AG08395 (cell line): ENCODE measurements around the gene ZNF606.

ENCODE experiments used
- DNase-seq: peaks from one replicate; pipeline ENCODE4 v3.0.0; 2012; ENCODE audit warnings: mixed read lengths, low spot score

The ZNF606 gene

GRCh38 chr19:58002384-58003173 lies at the start of gene ZNF606:
TSS of gene ZNF606 (minus strand) at chr19:58002820. CDS start at chr19:58001319, 1,501 bp downstream.
- peak; percentile 94 for DNase-seq

- DNase-seq, result no peak
Measured at GRCh38 chr19:58052256-58052655, 49.6 kb upstream of the ZNF606 start.

DNA sequence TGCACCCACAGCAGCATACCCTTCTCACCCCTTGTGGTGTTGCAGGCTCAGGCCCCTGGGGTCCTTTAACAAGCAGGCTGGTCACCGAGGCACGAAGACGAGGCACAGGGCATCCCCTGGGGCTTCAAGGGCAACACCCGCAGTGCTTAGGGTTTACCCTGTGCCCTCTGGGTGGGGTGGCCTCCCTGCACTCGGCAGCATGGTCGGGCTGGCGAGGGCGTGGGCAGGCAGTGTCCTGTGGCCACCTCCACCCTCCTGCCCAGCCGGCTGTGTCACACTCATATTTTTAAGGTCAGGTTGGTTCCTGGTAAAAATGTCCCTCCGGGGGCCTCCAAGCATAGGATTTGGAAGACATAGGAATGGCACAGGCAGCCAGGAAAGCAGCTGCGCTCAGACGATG lies 45.1 kb upstream of the ZNF606 start:
- DNase-seq, result no peak

- DNase-seq, result no peak
Measured at GRCh38 chr19:58046856-58047255, 44.2 kb upstream of the ZNF606 start.

DNA sequence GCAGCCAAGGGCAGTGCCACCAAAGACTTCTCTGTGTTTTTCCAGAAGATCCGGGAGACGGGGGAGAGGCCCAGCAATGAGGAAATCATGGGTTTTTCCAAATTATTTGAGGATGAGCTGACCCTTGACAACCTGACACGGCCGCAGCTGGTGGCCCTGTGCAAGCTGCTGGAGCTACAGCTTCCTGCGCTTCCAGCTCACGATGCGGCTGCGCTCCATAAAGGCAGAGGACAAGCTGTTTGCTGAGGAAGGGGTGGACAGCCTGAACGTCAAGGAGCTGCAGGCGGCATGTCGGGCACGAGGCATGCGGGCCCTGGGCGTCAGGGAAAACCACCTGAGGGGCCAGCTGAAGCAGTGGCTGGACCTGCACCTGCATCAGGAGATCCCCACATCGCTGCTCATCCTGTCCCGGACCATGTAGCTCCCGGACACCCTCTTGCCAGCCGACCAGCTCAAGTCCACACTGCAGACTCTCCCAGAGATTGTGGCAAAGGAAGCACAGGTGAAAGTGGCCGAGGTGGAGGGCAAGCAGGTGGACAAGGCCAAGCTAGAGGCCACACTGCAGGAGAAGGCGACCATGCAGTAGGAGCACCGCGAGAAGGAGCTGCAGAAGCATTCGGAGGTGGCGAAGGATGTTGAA lies 42.9 kb upstream of the ZNF606 start:
- no peak for DNase-seq

- DNase-seq, result no peak
Measured at GRCh38 chr19:58044886-58045285, 42.3 kb upstream of the ZNF606 start.

GRCh38 chr19:58044391-58044790 lies 41.8 kb upstream of the ZNF606 start:
- no peak for DNase-seq

DNA sequence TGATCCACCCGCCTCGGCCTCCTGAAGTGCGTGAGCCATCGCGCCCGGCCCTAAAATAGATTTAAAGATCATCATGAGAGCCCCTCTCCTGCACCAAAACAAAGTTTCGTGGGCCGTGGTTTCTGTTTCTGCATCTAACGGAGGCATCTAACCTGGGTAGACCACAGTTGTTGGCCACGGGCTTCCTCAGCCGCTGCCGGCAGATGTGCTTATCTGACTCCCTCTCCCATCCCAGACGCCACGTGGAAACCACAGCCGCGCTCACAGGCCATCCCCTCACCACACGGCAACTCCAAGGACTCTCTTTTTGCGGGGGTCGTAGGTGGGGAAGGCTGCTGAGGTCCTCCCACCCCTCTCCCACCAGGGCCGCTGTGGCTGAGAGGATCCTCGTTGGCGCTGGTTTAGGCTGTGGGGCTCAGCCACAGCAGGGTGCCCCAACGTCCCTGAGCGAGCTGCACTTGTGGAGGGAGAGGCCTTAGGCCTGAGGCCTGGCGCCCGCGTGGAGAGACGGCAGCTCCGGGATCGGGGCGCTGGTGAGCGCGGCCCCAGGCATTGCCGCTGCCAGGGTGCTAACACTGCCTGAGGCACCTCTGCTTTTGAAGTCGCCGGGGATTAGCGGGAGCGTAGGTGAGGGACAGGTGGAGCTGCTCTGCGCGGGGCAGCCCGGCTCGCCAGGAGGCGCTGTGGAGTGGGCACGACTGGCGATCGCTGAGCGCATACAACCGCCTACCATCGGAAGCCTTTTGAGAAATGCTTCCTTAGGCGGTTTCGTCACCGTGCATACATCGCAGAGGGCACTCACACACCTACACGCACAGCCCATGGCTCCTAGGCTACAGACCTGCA lies 40.1 kb upstream of the ZNF606 start:
- DNase-seq, result no peak

GRCh38 chr19:58040751-58041525 lies 38.3 kb upstream of the ZNF606 start:
- no peak for DNase-seq

- no peak for DNase-seq
Measured at GRCh38 chr19:58038688-58039204, 36.1 kb upstream of the ZNF606 start.

GRCh38 chr19:58037927-58038687 lies 35.5 kb upstream of the ZNF606 start:
- DNase-seq, result no peak

DNA sequence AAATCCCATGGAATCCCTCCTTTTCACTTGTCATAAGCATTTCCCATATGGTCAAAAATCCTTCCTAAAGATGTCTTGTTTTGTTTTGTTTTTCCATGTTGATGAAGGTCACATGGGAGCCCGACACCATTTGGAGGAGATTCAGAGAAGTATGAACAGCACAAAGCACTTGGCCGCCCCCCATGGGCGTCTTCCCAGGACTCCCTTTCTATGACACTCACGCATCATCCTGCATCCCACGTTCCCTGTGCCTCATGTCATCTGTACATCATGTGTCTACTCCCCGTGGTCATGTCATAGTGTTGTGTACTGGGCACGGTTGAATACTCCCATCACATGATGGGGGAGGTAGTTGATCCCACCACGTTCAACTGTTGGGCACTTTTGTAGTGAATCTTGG lies 33.2 kb upstream of the ZNF606 start:
- no peak for DNase-seq

DNA sequence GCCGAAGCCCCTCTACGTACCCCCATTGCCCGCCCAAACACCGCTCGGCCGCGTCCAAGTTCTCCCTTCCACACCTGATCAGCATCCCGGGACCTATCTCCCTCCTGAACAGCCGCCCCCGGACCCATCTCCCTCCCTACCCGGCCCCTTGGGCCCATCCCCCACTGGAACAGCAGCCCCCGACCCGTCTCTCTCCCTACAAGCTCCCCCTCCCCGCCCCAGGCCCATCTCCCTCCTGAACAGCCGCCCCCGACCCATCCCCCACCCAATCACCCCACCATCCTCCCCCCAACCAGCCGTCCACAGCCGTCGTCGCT lies 31.8 kb upstream of the ZNF606 start:
- DNase-seq, result no peak

DNA sequence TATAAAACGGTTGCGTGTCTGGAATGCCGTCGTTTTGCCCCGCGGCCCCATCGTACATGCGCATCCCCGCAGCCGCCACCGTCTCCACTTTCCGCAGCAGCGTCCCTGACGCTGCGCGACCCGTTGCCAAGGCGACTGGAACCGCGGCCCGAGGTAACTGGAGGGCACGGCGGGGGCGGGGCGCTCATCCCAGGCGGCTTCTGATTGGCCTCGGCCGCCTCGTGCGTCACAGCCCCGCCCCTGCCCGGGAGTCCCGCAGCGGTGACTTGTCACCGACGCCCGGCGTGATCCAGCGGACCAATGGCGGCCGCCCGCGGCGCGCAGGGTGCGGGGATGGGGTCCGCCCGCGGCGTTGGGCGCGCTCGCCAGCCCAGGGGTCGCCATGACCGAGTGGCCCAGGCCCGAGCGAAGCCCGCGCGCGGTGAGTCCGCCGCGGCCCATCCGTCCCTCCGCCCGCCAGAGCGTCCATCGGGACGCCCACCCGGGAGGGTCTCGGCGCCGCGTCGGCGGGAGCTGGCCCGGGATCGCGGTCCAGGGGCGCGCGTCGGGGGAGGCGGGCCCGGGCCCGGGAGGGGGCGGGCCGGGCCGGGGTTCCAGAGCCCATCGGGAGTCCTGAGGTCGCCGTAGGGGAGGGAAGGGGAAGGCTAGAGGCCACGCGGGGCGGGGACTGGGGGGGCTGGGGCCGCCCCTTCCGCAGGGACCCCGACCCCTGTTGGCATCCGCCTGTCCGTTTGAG lies 31.3 kb upstream of the ZNF606 start, which contains the start of gene ZSCAN1:
ZSCAN1 (plus strand) TSS at position 285 of the 736 bp plus-strand sequence. CDS start 3,812 bp downstream, outside the sequence.
- peak; percentile 81 for DNase-seq

- DNase-seq, result no peak
Measured at GRCh38 chr19:58024661-58025060, 22.0 kb upstream of the ZNF606 start.

DNA sequence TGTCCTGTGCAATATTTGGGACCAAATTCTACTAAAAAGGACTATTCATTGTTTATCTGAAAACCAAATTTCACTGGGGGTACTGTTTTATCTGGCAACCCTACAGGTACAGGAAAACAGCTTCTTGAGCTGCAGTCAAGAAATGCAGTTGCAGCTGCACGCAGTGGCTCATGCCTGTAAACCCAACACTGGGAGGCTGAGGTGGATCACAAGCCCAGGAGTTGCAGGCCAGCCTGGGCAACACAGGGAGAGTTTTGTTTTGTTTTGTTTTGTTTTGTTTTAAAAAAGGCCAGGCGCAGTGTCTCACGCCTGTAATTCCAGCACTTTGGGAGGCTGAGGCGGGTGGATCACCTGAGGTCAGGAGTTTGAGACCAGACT lies 19.7 kb upstream of the ZNF606 start:
- no peak for DNase-seq

- DNase-seq, result peak; percentile 66
Measured at GRCh38 chr19:58021541-58022282, 19.1 kb upstream of the ZNF606 start.

GRCh38 chr19:58020129-58020528 lies 17.5 kb upstream of the ZNF606 start:
- DNase-seq, result no peak

DNA sequence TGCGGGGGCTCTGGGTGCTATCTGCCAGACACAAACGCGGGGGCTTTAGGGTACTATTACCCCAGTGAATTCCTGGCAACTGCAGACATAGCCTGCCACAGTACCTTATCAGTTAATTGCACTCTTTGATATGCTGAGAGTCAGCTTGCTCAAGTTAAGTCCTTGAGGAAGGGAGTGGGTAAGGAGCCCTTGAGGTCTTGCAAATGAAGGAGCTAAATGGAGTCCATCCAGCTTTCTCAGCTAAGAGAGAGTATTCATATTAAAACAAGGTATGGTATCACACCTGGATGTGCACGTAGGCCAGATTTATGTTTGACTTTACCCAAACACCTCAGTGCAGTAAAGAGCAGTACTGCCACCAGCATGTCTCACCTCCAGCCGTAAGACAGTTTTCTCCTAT lies 11.5 kb upstream of the ZNF606 start:
- no peak for DNase-seq

GRCh38 chr19:58010507-58010906 lies 7.9 kb upstream of the ZNF606 start:
- no peak for DNase-seq
